Right ventricle myocardium superior (tissue), 1 donor: ENCODE results near the gene UEVLD. TPM values are rescaled to one million over a fixed set of nuclear protein-coding genes. Genes with fewer than 3 reads are reported as not detected.

Experiments used
- ATAC-seq: fragments of 200-7000 bp; cut with Tn5 transposase; one replicate; pipeline ENCODE4 v1.9.1; 2020; ENCODE audit warnings: mild to moderate bottlenecking; ENCODE audit not compliant: poor library complexity
- DNase-seq: peaks from one replicate; pipeline ENCODE4 v3.0.0-alpha.2; 2020
- intact Hi-C: fragments of 100-400 bp; cut with DNase I; formaldehyde crosslinking; loops from one replicate; pipeline ENCODE4 v1.11.2; 2022
- long read RNA-seq: library from polyadenylated mRNA; unstranded; transcript quantifications from one replicate; pipeline ENCODE4 v2.0.0, GENCODE V29; 2021
- total RNA-seq: library from RNA; stranded (reverse); fragmentation: NEBNext Ultra II Directional; extraction: Animal tissue kit (Norgen Biotek cat#: 25700); gene quantifications from one replicate; pipeline ENCODE4 v1.2.1, GENCODE V29; 2021
- donor health status: DM: no; HTN: yes; CAD: no; lungs with severe emphysema.

Gene UEVLD
- total RNA-seq = 19.3 TPM
- long read RNA-seq, full-length matches to known transcripts = 31 of 42 reads
- long read RNA-seq, partial matches to known transcripts = 1 of 42 reads
- long read RNA-seq, other reads (novel, unspliced or antisense) = 10 of 42 reads

DNA sequence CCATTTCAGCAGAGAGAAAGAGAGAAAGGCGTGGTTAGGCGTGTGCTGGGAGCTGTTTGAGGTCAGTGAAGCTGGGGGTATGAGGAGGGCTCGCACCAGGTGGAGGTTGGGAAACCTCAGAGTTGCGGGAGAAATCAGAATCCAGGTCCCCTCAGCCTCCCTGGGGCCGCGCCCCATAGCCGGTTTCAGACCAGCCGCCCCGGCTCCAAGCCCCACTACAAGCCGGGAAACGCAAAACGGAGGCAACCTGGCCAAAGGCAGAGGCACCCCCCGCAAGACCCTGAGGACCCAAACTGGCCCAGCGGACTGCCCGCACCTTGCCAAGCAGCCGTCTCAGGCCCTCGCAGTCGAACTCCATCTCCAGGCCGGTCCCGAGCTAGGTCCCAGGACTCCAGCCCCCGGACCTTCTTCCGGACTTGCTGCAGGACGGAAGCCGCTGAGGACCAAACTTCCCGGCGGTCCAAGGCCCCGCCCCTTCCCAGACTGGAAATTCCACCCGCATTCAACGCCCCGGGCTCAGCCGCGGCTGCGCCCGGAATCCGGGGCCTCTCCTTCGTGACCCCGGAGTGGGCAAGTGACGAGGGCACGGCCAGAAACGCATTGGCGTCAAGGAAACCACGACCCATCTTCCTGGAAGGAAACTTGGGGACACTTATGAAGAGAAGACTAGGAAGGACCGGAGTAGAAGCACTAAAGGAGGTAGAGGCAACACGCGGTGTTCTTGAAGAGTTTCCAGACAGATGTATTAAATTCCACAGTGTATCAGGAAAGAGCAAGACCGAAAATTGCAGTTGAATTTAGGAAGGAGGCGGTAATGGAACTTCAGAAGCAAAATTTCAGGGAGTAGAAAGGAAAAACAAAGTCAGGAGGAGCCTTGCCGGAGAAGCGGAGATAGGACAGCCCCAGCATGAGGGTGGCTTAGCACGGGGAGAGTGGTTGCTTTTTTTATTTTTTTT is at the start of gene UEVLD:
UEVLD (minus strand) TSS at position 438 of the 956 bp plus-strand sequence; CDS start at position 358, 80 bp downstream.
- peak; percentile 98 for ATAC-seq
- DNase-seq = peak; percentile 93
- intact Hi-C loops = loop anchor here (10.0 kb wide), 1 partner anchor 116 kb away; no protein-coding TSS in a partner anchor

DNA sequence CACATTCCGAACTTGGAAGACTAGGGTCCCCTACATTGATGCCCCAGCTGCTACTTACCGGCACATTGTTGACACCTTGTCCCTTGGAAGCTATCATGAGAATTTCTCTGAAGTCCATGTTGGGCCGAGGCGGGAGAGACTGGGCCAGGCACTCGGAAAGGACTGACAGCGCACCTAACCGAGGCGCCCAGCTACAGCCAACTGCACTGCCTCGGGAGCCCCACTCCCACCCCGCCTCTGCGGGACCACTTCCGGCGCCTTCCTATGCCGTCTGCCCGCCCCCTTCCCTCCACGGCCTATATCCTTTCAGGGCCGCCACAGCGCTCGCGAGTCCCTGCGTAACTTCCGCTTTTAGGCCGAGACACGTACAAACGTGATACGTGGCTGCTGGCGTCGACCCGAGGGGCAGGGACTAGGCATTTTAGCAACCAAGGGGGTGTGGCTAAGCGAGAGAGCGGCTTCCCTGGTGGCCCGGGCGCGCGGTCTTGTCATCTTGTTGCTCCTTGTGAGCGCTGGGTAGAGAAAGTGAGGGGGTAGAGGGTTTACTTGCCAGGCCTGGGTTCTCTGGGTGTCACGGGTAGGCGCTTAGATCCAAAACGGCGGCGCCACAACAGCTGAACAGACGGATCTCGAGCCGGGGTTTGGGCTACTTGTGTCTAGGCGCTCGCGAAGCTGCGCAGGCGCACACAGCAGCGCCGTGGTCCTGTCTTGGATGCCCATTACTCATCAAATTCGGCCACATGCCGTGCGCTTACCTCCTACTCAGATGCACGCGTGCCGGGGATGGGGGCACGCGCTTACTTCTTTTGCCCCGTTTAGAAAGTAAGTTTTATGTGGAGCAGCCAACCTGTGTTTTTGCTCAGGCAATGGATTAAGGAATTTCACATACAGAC is 45.9 kb upstream of the UEVLD start, which contains the start of gene SPTY2D1:
SPTY2D1 (minus strand) TSS at position 203 of the 893 bp plus-strand sequence; CDS start at position 118, 85 bp downstream.
- ATAC-seq (peak; percentile 100), DNase-seq (peak; percentile 100)
- intact Hi-C loops = no loop called here

DNA sequence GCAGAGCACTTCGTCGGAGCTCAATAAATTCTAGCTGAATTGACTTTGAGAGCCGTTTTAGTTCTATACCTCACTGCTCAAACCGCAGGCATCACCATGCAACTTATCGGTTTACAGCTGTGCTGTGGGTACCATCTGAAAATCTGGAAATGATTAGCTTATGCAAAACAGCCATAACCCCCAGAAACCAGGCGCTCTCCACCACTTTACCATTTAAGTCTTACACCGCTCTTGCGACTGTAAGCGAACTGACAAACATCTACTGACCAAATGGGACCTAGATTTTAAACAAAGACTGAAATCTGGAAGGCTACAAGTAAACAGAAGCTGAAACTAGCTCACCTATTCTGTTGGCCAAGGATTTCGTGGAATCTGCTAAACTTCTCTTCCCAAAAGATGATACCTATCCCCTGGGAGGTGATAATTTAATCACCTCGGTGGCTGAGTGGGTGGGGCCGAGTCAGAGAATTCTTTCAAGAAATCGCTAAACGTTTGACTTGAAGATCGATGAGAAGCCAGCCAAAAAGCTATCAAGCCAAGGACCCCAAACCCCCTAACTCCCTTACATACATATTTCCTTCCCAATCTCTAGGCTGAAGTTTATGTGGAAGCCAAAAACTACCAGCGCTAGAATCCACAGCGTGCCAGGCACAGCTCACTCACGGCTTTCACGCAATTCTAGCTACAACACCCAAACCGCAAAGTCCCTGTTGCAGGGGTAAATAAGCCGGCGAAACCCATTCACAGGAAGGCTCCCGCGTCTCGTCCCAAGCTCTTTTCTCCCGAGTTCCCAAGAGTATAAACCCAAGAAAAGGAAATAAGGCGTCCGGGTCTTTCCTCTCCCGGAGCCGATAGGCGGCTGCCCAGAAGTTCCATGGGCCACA is 45.0 kb upstream of the UEVLD start:
- intact Hi-C loops = no loop called here
- no peak for DNase-seq
- ATAC-seq = no peak

DNA sequence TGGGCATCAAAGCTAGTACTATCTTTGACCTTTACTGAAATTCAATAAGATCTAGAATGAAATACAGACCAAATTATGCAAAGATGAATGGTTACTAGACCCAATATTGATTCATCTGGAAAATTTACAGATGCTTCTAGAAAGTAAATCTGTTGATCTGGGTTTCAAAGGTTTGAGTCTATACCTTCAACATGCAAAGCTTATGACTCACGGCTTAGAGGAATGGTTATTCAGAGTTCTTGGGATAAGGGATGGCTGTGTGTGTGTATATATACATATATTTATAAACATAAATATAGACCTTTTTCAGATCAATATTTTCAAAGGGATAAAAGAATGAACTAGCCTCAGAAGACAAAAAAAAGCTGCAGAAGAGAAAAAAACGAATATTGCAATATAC is 44.3 kb upstream of the UEVLD start:
- DNase-seq (no peak), ATAC-seq (no peak)
- intact Hi-C loops = no loop called here

DNA sequence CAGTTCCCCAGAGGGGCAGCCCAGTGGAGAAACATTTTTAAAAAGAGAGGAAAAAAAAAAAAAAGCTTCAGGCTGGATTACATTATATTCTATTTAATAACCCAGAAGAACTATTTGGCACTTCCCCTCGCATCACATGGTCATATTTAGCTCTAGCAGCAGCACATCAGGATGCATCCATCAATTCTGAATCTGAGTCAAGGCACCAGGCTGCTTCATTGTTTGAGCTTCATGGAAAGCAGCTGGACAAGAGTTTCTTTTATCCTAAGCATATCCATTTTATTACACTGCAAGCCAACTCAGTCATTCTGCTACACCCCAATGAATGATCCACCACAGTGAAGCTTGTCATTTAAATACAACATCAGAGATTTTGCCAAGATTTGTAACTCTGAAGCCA is 35.6 kb upstream of the UEVLD start:
- ATAC-seq (no peak), DNase-seq (no peak)
- intact Hi-C loops = no loop called here

DNA sequence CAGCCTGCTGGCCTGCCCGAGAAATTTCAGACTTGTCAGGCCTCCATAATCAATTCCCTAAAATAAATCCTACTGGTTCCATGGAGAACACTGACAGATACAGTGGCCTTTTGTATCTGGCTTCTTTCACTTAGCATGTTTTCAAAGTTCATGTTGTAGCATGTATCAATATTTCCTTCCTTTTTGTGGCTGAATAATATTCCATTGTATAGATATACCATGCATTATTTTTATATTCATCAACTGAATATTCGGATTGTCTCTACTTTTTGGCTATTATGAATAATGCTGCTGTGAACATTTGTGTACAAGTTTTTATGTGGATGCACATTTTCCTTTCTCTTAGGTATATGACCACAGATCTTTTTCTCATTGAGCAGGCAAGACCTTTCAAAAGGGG is 35.2 kb upstream of the UEVLD start:
- DNase-seq (no peak), ATAC-seq (no peak)
- intact Hi-C loops = no loop called here

DNA sequence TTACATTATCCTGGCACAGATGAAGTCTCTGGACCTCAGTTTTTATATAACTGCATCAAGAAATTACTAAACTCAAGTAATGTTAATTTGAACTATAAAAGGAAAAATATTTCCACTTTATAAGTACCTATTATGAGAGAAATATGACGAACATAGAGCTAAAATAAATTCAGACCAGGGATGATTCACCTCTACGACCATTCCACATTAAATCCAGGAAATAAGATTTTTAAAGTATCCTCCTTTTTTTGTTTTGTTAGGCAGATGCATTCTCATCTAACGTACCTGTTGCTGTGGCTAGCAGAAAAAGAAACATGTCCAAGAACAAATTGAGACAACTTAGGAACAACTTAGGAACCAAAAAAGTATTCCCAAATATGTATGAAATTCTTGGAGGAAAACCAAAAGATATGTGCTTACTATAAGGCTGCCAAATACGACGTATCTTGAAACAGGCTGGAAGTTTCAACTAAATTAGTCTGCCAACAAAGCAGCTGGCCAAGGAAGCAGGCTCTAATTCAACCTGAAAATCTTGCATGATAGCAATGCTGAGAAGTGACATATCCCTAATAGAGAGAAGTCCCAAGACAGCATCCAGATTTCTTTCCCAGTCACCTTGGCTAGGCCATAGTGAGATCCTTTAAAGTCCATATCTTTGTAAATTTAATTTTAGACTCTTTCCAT is 29.9 kb upstream of the UEVLD start:
- ATAC-seq (peak; percentile 69), DNase-seq (no peak)
- intact Hi-C loops = no loop called here

DNA sequence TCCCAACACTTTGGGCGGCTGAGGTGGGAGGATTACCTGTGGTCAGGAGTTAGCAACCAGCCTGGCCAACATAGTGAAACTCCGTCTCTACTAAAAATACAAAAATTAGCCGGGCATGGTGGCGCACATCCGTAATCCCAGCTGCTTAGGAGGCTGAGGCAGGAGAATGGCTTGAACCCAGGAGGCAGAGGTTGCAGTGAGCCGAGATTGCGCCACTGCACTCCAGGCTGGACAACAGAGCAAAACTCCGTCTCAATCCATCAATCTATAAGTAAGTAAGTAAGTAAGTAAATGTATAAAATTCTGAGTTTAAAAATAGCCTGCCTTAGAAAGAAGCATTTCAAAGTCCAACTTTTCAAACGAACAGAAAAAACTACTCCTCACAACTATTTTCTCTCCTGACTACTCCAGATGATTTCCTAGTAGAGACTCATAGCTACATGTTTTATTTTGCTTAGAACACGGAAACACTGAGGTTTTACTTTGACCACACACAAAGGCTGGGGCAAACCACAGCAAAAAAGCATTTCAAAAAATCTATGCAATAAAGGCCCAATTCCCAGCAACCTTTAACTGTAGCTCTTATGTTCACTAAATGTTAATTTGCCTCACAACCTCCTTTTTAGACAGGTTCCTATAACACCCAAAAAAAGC is 29.3 kb upstream of the UEVLD start:
- no peak for DNase-seq
- intact Hi-C loops = no loop called here
- ATAC-seq = no peak

DNA sequence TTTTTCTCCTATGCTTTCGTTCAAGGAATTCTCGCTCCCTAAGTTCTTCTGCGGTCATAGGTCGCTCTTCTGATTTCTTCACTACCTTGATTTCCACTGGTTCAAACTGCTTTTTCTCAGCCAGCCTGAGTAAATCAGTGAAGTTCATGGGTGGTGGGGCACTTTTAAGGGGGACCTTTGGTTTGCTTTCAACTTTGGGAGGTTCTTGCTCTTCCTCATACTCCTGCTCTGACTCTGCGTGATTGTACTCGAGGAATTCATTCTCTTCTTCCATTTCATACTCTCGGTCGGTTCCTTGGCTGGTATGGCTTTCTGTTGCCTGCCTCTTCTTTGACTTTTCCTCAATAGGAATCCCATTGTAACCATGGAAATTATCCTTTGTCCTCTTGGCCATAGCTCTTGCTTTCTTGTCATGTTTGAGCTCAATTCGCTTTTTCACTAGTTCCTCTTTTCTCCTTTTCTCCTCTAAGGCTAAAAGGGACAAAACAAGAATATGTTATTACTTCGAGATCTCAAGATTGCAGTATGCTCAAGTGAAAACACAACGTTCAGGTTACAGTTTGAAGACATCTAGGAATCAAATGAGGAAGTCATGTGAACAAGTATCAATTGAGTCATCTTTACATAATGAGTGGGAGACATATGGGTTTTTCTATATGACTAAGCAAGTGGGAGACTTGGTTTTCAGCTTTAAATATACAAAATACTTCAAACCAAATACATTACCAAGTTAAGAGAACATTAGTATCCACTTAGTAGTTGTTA is 27.3 kb upstream of the UEVLD start:
- no peak for ATAC-seq
- DNase-seq = no peak
- intact Hi-C loops = no loop called here

DNA sequence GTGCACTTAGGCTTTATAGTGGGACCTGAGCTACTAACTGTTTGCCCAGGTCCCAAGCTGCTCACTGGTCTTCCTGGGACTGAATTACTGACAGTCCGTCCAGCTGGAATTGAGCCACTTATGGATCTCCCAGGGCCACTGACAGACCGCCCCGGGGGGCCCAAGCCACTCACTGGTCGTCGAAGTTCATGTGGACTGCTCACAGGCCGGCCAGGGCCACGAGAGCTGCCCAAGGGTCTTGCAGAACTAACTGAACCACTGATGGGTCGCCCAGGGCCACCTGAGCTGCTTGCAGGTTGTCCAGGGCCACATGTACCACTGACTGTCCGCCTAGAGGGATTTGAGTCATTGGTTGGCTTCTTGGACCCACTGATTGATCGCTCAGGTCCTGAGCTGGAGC is 26.1 kb upstream of the UEVLD start:
- DNase-seq = no peak
- no peak for ATAC-seq
- intact Hi-C loops = no loop called here

DNA sequence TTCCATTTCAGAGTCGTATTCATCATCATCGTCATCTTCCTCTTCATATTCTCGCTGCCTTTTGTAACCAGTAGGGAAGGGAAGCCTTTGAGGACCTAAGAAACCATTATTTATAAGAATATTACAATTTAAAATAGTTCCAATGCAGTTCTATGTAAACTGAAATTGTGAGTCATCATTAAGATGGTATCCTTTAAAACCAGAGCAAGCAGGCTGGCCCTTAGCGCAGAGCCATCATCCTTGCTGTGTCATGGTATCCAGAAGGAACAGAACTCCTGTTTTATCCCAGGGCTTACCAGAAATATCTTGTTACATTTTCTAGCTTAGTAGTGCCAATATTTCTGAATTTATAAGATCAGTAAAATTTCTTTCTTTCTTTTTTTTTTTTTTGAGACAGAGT is 23.9 kb upstream of the UEVLD start:
- no peak for ATAC-seq
- no peak for DNase-seq
- intact Hi-C loops = no loop called here

DNA sequence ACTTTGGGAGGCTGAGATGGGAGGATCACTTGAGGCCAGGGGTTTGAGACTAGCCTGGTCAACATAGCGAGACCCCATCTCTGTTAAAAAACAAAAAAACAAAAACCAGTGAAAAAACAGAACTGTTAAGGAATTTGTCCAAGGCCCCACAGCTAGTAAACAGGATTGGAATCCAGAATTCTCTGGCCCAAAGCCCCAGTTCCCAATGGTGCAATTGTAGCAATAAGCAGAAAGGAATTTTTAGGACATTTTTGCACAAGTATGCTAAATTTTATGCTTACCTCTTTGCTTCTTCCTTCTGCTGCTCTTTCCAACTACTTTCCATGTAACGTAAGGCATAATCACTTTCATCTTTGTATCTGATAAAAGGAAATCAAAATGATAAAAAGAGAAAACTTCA is 22.7 kb upstream of the UEVLD start:
- DNase-seq = no peak
- ATAC-seq = no peak
- intact Hi-C loops = no loop called here

DNA sequence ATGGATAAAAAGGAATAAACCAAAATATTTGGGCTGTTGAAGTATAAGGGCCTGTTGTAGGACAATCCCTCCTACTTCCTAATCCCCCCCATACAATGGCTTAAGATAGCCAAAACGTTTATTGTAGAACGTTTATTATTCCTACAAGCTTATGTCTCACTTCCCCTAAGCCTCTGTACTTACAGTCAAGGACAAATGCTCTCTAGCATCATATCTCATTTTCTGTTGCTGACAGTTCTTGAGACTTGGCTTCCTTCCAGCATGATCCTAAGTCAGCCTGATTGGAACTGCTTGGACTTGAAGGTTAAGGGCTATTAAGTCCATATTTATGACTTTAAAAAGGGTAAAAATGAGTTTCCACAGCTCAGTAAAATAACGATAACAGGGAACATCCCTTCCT is 19.8 kb upstream of the UEVLD start:
- no peak for DNase-seq
- intact Hi-C loops = no loop called here
- ATAC-seq = peak; percentile 66

DNA sequence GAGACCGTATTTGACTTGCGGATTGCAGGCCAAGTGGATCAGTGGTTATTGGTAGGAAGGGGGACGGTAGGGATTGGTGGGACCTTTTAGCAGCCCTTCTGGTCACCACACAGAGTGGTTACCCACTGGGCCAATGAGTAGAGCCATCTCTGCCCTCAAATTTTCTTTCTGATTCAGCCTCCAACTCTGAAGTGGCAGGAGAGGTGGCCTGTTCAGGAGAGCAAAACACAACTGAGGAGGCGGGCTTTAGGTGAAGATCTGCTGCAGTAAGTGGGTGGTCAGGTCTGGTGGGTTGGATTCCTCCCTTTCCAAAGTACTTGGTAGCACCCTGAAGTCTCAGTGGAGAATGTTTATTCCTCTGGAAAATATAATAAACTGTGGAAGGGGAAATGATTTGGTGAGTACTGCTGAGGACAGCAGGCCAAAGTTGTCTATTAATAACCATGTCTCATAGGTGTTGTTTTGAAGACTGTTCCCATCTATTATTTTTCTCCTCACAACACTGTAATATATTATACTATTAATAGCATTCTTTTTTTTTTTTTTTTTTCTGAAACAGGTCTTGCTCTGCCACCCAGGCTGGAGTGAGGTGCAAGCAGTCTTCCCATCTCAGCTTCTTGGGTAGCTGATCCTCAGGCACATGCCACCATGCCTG is 12.5 kb upstream of the UEVLD start:
- no peak for DNase-seq
- ATAC-seq = peak; percentile 83
- intact Hi-C loops = no loop called here

DNA sequence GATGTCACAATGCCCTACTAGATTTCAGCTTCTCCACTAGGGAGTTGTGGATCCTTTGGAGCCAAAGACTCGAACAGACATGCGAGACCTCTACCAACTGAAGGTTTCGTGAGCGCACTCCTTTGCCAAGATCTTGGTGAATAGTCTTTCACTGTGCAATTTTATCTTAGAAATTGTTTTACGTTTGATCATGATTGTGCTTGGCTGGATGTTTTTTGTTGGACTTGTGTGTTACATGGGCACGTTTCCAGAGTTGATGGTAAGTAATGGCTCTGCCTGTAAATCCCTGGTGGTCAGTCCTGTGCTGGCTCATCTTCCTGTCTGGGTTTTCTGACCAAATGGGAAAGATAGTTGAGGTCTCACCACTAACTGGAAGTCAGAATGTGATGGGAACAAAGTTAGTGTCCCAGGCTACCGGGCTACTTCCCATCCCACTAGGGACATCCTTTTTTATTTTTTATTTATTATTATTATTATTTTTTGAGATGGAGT is 11.3 kb upstream of the UEVLD start, which contains the start of gene MISFA:
MISFA (plus strand) TSS at position 51 of the 492 bp plus-strand sequence; CDS start at position 191, 140 bp downstream.
- no peak for ATAC-seq
- intact Hi-C loops = no loop called here
- DNase-seq = no peak
